Medulla oblongata (tissue), 1 donor: ENCODE data around the gene WNT9A.
"Not testable (repeated sequence)": the region's sequence is repeated elsewhere in the genome, so short reads cannot be mapped to it uniquely, and the experiment has no call there.

Experiments used
- DNase-seq: peaks from one replicate; pipeline ENCODE4 v3.0.0-alpha.2; 2015; ENCODE audit errors: extremely low spot score

WNT9A gene

GRCh38 chr1:227910511-227911153 is 37.1 kb downstream of the WNT9A start:
- peak; percentile 31 for DNase-seq

- DNase-seq, result not testable (repeated sequence)
These were observed 37.8 kb downstream of the WNT9A start for GRCh38 chr1:227909923-227910328.

- no peak for DNase-seq
These were observed 38.5 kb downstream of the WNT9A start for GRCh38 chr1:227909188-227909587.

GRCh38 chr1:227908359-227908758 is 39.4 kb downstream of the WNT9A start:
- DNase-seq, result no peak

GRCh38 chr1:227907439-227908015 is 40.2 kb downstream of the WNT9A start:
- DNase-seq, result no peak

GRCh38 chr1:227906550-227907071 is 41.1 kb downstream of the WNT9A start:
- no peak for DNase-seq

GRCh38 chr1:227905573-227906487 is 41.9 kb downstream of the WNT9A start:
- DNase-seq, result no peak

- DNase-seq, result no peak
These were observed 43.0 kb downstream of the WNT9A start for GRCh38 chr1:227904541-227905335.

- no peak for DNase-seq
These were observed 43.9 kb downstream of the WNT9A start for GRCh38 chr1:227903614-227904501.

GRCh38 chr1:227903061-227903521 is 44.6 kb downstream of the WNT9A start:
- DNase-seq, result no peak

GRCh38 chr1:227902641-227902990 is 45.1 kb downstream of the WNT9A start:
- no peak for DNase-seq

GRCh38 chr1:227901906-227902640 is 45.7 kb downstream of the WNT9A start:
- no peak for DNase-seq

GRCh38 chr1:227901239-227901905 is 46.4 kb downstream of the WNT9A start:
- no peak for DNase-seq

- DNase-seq, result no peak
These were observed 47.1 kb downstream of the WNT9A start for GRCh38 chr1:227900571-227901051.

- no peak for DNase-seq
These were observed 47.8 kb downstream of the WNT9A start for GRCh38 chr1:227899820-227900449.

GRCh38 chr1:227899141-227899819 is 48.5 kb downstream of the WNT9A start:
- no peak for DNase-seq

- no peak for DNase-seq
These were observed 49.1 kb downstream of the WNT9A start for GRCh38 chr1:227898502-227899140.
